Epidermal melanocyte (primary cell): Measurements from ENCODE around the gene RASGRP4.
"Not testable (repeated sequence)": the region's sequence is repeated elsewhere in the genome, so short reads cannot be mapped to it uniquely, and the experiment has no call there.

Source experiments
- DNase-seq: peaks from one replicate; pipeline ENCODE4 v3.0.0; 2011; ENCODE audit warnings: low spot score; ENCODE audit not compliant: insufficient read length

RASGRP4 gene

DNA sequence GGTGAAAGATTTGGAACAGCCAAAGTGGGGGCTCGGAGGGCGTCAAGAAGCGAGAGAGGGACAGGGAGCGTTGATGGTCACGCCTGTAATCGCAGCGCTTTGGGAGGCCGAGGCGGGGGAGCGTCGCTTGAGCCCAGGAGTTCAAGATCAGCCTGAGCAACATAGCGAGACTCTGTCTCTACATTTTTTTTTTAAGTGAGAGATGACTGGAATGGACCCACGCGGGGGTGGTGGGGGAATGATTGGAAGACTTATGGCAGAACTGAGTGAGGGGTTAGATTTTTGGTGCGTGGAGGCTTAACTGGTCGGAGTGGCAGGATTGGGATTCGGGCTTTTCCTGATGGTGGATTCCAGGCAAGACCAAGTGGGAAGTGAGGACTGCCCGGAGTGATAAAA, 50.9 kb downstream of the RASGRP4 start:
- no peak for DNase-seq

- peak; percentile 97 for DNase-seq
Measured at GRCh38 chr19:38374332-38375097, 51.5 kb downstream of the RASGRP4 start, which contains the start of gene PSMD8. TSS of gene PSMD8 (plus strand) at chr19:38374571. CDS start at chr19:38374602, 31 bp downstream.

GRCh38 chr19:38373907-38374331, 52.1 kb downstream of the RASGRP4 start:
- DNase-seq, result no peak

- no peak for DNase-seq
Measured at GRCh38 chr19:38371081-38371480, 54.9 kb downstream of the RASGRP4 start.

DNA sequence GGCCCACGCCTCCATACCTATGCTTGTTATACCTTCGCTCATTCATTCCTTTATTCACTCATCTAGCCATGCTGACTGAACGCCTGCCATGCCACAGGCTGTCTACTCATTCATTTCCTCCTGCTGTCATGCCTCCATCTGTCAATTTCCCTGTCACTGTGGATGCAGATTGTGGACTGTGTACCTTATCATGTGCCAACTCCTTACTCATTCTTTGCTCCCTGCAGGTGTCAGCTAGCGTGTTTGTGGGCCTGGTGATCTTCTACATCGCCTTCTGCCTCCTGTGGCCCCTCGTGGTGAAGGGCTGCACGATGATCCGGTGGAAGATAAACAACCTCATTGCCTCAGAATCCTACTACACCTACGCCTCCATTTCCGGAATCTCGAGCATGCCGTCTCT, 55.7 kb downstream of the RASGRP4 start:
- no peak for DNase-seq

DNA sequence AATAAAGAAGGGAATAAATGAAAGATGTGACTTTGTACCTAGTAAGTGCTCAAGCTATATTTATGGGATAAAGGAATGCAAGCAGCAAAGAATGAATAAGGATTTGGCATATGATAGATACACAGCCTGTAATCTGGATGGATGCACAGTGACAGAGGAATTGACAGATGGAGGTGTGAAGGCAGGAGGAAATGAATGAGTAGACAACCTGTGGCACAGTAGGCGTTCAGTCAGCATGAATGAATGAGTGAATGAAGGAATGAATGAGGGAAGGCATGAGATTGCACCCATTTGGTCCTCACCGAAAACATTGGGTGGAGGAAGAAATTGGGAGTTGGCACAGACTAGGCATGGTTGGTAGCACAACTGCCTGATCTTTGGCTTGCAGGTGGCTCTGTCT, 56.4 kb downstream of the RASGRP4 start:
- DNase-seq, result no peak

DNA sequence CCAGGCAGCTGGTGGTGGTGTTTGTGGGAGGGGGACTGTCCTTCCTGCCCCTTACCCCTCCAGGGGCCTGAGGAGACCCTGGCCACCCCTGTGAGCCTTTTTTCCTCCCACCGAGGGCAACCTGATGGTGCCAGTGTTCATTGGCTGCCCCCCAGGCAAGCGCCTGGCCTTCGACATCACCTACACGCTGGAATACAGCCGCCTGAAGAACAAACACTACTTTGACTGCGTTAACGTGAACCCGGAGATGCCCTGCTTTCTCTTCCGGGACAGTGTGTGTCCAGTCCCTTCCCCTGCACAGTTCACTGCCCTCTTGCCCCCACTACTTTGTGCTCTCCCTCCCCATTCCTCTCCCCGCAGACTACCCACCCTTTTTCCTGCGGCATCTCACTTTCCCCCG, 59.0 kb downstream of the RASGRP4 start:
- no peak for DNase-seq

DNA sequence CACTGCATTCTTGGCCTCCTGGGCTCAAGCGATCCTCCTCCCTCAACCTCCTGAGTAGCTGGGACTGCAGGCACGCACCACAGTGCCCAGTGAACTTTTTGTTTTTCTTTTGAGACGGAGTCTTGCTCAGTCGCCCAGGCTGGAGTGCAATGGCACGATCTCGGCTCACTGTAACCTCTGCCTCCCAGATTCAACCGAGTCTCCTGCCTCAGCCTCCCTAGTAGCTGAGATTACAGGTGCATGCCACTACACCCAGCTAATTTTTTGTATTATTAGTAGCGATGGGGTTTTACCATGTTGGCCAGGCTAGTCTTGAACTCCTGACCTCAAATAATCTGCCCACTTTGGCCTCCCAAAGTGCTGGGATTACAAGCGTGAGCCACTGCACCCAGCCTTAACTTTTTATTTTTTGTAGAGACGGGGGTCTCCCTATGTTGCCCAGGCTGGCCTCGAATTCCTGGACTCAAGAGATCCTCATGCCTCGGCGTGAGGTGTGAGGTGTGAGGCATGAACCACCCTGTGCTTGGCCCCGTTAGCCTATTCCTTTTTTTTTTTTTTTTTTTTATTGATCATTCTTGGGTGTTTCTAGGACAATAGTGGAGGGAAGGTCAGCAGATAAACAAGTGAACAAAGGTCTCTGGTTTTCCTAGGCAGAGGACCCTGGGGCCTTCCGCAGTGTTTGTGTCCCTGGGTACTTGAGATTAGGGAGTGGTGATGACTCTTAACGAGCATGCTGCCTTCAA, 62.9 kb downstream of the RASGRP4 start:
- not testable (repeated sequence) for DNase-seq

GRCh38 chr19:38362076-38362945, 63.7 kb downstream of the RASGRP4 start:
- DNase-seq, result peak; percentile 54

- DNase-seq, result no peak
Measured at GRCh38 chr19:38361633-38362075, 64.4 kb downstream of the RASGRP4 start.

DNA sequence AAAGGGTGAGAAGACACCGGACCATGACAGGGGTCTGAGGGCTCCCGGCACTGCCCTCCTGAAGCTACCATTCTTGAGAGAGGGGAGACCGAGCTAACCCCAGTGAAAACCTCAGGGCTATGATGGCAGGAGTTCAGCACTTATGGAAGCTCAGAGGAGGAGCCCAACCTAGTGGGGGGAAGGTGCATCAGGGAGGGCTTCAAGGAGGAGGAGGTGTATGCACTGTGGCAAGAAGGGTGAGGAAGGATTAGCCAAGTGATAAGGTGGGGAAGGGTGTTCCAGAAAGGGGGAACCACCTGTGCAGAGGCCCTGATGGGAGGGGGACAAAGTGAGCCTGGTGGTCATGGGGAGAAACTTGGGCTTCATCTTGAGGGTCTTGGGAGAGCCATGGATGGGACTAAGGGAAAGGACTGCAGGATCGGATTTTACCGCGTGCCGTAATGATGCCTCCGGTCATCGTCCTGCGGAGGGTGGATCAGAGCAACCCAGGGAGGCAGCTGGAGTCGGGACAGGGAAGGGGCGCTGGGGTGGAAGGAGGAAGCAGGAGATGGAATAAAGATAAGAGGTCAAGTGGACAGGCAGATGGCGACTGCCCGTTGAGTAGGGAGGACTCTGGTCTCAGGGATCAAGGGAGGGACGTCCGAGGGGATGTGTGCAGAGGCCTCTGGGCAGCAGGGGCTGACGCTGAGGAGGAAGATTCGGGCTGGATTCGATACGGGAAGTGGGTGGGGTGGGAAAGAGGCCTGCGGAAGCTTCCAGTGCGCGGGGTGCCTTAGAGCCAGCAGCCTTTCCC, 65.0 kb downstream of the RASGRP4 start:
- no peak for DNase-seq

DNA sequence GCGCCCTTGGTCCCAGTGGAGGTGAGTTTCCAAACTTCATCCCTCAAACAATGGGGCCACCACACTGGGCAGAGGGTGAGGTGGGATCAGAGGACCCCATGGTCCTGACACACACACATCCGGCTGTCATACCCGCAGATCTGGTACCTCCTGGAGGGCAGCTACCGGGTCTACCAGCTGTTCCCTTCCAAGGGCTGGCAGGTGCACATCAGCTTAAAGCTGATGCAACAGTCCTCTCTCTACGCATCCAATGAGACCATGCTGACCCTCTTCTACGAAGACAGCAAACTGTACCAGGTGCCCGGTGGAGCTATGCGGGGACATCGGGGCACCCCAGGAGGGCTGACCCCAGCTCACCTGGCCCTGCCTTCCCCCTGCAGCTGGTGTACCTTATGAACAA, 65.7 kb downstream of the RASGRP4 start:
- no peak for DNase-seq

GRCh38 chr19:38359242-38360021, 66.6 kb downstream of the RASGRP4 start:
- DNase-seq, result no peak
